ENCODE data around the gene USP5. TPM values are rescaled to one million over a fixed set of nuclear protein-coding genes. Genes with fewer than 3 reads are reported as not detected.

The USP5 gene
- total RNA-seq, 1 donor from 2014 or later = 172 TPM

DNA sequence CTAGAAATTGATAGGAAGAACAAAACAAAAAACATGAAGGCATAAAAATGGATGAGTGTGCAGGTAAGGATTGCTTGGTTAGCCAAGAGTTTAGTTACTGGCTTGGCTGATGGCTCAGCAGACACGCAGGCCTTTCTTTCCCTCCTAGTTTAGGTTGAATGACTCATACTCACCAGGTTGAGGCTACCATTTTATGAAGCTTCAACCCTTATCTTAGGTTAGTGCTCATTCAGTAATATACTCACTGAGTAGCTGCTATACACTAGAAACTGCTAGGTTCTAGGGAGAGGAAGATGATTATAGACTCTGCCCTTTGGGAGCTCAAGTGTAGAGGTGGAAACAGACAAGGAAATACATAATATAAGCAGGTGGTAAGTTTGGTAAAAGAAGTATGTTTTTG is 17.7 kb upstream of the USP5 start:
- Mint-ChIP-seq H3K36me3 (ENCODE audit: low read depth) (peaks cover 6% of the 10 kb centered on the region), H3K4me3 (peak overlapping the region; percentile 3), H3K27me3 (ENCODE audit: low read depth) (no peaks in the 10 kb centered on the region), H3K9me3 (no peaks in the 10 kb centered on the region), H3K4me1 (peaks cover 22% of the 10 kb centered on the region), H3K27ac (ENCODE audit: unreplicated experiment) (no peak overlapping the region)
- TF ChIP-seq, protein P1, sequence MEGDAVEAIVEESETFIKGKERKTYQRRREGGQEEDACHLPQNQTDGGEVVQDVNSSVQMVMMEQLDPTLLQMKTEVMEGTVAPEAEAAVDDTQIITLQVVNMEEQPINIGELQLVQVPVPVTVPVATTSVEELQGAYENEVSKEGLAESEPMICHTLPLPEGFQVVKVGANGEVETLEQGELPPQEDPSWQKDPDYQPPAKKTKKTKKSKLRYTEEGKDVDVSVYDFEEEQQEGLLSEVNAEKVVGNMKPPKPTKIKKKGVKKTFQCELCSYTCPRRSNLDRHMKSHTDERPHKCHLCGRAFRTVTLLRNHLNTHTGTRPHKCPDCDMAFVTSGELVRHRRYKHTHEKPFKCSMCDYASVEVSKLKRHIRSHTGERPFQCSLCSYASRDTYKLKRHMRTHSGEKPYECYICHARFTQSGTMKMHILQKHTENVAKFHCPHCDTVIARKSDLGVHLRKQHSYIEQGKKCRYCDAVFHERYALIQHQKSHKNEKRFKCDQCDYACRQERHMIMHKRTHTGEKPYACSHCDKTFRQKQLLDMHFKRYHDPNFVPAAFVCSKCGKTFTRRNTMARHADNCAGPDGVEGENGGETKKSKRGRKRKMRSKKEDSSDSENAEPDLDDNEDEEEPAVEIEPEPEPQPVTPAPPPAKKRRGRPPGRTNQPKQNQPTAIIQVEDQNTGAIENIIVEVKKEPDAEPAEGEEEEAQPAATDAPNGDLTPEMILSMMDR (conservative IDR thresholded peaks at IDR 0.05) = no peak
- no peak for DNase-seq (ENCODE audit: low read depth, low spot score)

GRCh38 chr12:6834873-6835272 is 17.1 kb upstream of the USP5 start:
- Mint-ChIP-seq H3K36me3 (ENCODE audit: low read depth) (peaks cover 6% of the 10 kb centered on the region), H3K27me3 (ENCODE audit: low read depth) (no peaks in the 10 kb centered on the region), H3K9me3 (no peaks in the 10 kb centered on the region), H3K27ac (ENCODE audit: unreplicated experiment) (no peak overlapping the region), H3K4me3 (peak overlapping the region; percentile 36), H3K4me1 (peaks cover 16% of the 10 kb centered on the region)
- TF ChIP-seq, protein P1 (conservative IDR thresholded peaks at IDR 0.05) = no peak
- DNase-seq (ENCODE audit: low read depth, low spot score) = no peak

DNA sequence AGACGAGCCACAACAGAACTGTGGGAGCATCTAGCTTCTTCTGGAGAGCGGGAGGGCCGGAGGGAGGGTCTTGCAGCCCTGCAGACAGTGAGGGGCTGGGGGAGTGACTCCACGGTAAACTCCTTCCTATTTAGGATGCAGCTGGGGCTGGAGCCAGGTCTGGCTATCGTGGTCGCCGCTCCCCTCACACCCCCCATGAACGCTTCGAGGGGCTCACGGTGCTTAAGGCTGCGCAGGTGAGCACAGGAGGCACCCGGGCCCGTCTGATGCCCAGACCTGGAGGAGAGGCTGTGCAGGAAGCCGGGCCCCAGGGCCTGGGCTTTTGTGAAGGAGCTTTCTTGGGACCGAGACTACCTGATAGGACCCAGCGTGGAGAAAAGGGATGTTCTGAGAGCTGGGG is 15.1 kb upstream of the USP5 start:
- H3K36me3 Mint-ChIP-seq (ENCODE audit: low read depth) = peaks cover 4% of the 10 kb centered on the region
- H3K9me3 Mint-ChIP-seq = no peaks in the 10 kb centered on the region
- H3K4me3 Mint-ChIP-seq = no peak overlapping the region
- peaks cover 7% of the 10 kb centered on the region for H3K4me1 Mint-ChIP-seq
- no peak for DNase-seq (ENCODE audit: low read depth, low spot score)
- TF ChIP-seq, protein P1 (conservative IDR thresholded peaks at IDR 0.05) = no peak
- no peak overlapping the region for H3K27ac Mint-ChIP-seq (ENCODE audit: unreplicated experiment)
- H3K27me3 Mint-ChIP-seq (ENCODE audit: low read depth) = no peaks in the 10 kb centered on the region

- TF ChIP-seq, protein P1 (conservative IDR thresholded peaks at IDR 0.05) = no peak
- Mint-ChIP-seq H3K27me3 (ENCODE audit: low read depth) (no peaks in the 10 kb centered on the region), H3K9me3 (no peaks in the 10 kb centered on the region), H3K4me1 (peaks cover 7% of the 10 kb centered on the region), H3K4me3 (no peak overlapping the region), H3K27ac (ENCODE audit: unreplicated experiment) (no peak overlapping the region), H3K36me3 (ENCODE audit: low read depth) (peaks cover 4% of the 10 kb centered on the region)
- no peak for DNase-seq (ENCODE audit: low read depth, low spot score)
Observed at GRCh38 chr12:6837370-6838060, 14.4 kb upstream of the USP5 start.

DNA sequence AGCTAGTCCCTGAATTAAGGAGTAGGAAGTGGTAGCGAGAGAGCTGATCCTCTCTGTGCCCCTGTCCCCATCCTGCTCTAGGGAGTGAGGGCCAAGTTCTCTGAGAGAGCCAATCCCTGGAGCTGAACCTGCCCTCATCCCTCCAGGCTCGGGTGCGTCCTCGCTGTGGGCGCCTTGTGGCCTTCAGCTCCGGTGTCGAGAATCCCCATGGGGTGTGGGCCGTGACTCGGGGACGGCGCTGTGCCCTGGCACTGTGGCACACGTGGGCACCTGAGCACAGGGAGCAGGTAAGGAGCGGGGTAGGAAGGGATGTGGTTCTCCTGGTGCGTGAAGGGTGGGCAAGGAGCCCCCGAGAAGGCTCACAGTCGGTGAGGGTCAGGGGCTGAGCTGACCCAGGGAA is 13.1 kb upstream of the USP5 start:
- no peak overlapping the region for H3K4me3 Mint-ChIP-seq

More for the DNA sequence above, 13.1 kb upstream of the USP5 start:
- no peak for DNase-seq (ENCODE audit: low read depth, low spot score)
- Mint-ChIP-seq H3K27me3 (ENCODE audit: low read depth) (no peaks in the 10 kb centered on the region), H3K36me3 (ENCODE audit: low read depth) (peaks cover 6% of the 10 kb centered on the region), H3K9me3 (no peaks in the 10 kb centered on the region), H3K27ac (ENCODE audit: unreplicated experiment) (no peak overlapping the region), H3K4me1 (peaks cover 7% of the 10 kb centered on the region)
- TF ChIP-seq, protein P1 (conservative IDR thresholded peaks at IDR 0.05) = no peak

Data from neural crest cell (in vitro differentiated cells).